ENCODE measurements around the gene MACIR.
A peak's percentile ranks its signal among the peaks of the same experiment; 100 is the strongest.
"Not testable (repeated sequence)": the region's sequence is repeated elsewhere in the genome, so short reads cannot be mapped to it uniquely, and the experiment has no call there.

Gene MACIR, protein sequence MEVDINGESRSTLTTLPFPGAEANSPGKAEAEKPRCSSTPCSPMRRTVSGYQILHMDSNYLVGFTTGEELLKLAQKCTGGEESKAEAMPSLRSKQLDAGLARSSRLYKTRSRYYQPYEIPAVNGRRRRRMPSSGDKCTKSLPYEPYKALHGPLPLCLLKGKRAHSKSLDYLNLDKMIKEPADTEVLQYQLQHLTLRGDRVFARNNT

DNA sequence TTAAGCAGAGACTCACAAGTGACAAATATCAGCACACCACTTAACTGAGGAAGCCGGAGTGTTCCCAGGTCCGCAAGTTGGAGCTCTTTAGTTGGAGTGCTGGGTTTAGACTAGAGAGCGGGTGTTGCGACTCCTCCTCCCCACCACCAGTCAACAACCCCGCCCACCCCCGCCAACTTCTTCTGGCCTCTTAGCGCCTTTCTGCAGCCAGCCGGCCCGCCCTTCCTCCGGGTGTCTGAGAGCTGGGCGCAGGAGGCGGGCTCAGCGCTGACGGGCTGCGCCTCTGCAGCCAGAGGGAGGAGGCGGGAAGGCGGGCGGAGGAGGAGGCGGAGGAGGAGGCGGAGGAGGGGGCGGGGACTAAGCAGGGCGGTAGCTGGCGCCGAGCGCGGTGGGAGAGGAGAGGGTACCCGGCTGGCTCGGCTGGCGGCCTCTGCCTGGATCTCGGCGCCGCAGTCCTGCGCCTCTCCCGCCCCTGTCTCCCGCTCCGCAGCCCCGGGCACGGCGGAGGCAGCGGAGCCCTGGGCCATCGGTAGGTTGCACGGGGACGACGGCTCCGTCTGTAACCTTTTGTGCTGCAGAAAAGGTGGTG, at the start of gene MACIR:
Gene MACIR (plus strand): TSS at position 396 of the 589 bp plus-strand sequence. CDS start 17,157 bp downstream, outside the sequence.
- intact Hi-C loops (cut with DNase I): loop anchor here (2.0 to 10.0 kb wide), 2 partner anchors 32 to 144 kb away; no protein-coding TSS in a partner anchor
- DNase-seq: peak; percentile 86 to 98 (median 92)

GRCh38 chr5:103209065-103209464, 49.5 kb upstream of the MACIR start:
- no peak for DNase-seq
- intact Hi-C loops (cut with DNase I): no loop called here

GRCh38 chr5:103210952-103211351, 47.6 kb upstream of the MACIR start:
- intact Hi-C loops (cut with DNase I): no loop called here
- no peak for DNase-seq

GRCh38 chr5:103211576-103212561, 46.7 kb upstream of the MACIR start:
- intact Hi-C loops (cut with DNase I): no loop called here
- DNase-seq: no peak

DNA sequence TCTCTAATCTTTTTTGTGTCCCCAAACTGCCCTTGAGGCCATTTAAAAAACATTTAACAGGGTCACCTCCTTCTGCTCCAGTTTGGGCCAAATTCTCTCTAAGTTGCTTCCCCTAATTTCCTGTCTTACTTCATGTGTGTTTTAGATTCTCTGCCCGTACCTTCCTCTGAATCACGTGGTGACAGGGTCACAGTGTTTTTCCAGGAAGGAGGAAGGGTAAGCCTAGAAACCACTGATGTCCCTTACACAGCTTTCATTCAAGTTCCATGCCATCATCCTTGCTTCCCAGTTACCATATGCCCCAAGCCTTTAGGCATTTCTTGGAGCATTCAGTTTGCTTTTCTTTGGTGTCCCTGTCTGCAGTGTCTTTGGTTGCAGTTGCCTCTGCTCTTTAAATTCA, 42.4 kb upstream of the MACIR start:
- DNase-seq: no peak
- intact Hi-C loops (cut with DNase I): no loop called here

DNA sequence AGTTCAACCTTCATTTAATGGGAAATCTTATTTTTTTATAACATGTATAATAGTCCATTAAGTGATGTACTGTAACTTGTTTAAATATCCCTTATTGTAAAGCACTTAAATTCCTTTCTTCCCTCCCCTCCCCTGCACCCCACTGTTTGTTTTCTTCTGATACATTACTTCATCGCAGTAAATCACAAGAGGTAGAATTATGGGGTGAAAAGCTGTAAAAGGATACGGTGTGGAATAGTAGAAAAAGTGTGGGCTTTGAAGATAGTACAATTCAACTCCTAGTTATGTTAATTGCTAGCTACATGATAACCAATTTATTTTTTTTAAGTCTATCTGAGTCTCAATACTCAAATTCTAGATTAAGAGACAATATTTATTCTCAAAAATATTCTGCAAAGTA, 41.9 kb upstream of the MACIR start:
- no peak for DNase-seq
- intact Hi-C loops (cut with DNase I): no loop called here

DNA sequence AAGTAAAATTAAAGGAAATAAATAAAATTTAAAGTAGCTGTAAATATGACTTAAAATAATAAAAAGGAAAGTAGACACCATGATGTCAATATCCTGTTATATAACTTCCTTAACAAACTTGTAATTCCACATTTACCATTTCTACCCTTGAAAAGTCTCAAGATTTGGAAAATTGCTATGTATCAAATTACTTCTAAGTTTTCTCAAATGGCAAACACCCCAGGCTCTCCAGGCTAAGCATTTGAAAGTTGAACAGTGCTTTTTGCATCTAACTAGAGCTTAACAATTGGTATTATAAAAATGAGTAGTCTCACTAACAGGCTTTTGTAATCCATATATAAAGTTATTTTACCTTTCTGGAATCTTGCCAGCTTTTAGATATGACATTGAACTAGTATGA, 41.5 kb upstream of the MACIR start:
- no peak for DNase-seq
- intact Hi-C loops (cut with DNase I): no loop called here

- DNase-seq: no peak
- intact Hi-C loops (cut with DNase I): no loop called here
Measured at GRCh38 chr5:103218164-103218563, 40.4 kb upstream of the MACIR start.

DNA sequence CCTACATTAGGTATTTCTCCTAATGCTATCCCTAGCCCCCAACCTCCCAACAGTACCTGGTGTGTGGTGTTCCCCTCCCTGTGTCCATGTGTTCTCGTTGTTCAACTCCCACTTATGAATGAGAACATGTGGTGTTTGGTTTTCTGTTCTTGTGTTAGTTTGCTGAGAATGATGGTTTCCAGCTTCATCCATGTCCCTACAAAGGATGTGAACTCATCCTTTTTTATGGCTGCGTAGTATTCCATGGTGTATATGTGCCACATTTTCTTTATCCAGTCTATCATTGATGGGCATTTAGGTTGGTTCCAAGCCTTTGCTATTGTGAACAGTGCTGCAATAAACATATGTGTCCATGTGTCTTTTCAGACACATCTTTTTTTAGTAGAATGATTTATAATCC, 39.5 kb upstream of the MACIR start:
- intact Hi-C loops (cut with DNase I); DNase-seq: not testable (repeated sequence)

- intact Hi-C loops (cut with DNase I): no loop called here
- DNase-seq: peak in 1 of 10 donors; percentile 73
Measured at GRCh38 chr5:103223031-103223955, 35.3 kb upstream of the MACIR start.

- peak in 4 of 10 donors; percentile 7 to 76 (median 10) for DNase-seq
- intact Hi-C loops (cut with DNase I): no loop called here
Measured at GRCh38 chr5:103224118-103224893, 34.3 kb upstream of the MACIR start.

- no peak for DNase-seq
- intact Hi-C loops (cut with DNase I): no loop called here
Measured at GRCh38 chr5:103224894-103225246, 33.7 kb upstream of the MACIR start.

DNA sequence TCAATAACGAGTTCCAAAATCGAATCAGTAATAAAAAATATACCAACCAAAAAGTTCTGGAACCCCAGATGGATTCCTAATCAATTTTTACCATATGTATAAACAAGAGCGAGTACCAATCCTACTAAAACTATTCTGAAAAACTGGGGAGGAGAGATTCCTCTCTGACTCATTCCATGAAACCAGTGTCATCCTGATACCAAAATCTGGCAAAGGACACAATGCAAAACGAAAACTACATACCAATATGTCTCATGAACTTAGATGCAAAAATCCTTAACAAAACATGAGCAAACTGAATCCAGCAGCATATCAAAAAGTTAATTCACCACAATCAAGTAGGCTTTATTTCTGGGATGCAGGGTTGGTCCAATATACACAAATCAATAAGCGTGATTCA, 30.5 kb upstream of the MACIR start:
- intact Hi-C loops (cut with DNase I): no loop called here

DNA sequence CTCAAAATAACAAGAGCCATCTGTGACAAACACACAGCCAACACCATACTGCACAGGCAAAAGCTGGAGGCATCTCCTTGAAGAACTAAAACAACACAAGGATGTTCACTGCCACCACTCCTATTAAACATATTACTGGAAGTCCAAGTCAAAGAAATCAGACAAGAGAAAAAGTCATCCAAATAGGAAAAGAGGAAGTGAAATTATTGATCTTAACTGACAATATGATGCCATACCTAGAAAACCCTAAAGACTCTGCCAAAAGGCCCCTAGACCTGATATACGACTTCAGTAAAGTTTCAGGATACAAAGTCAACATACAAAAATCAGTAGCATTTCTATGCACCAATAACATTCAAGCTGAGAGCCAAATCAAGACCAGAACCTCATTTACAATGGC, 30.0 kb upstream of the MACIR start:
- intact Hi-C loops (cut with DNase I): no loop called here
- DNase-seq: no peak

More for the DNA sequence above, 30.5 kb upstream of the MACIR start:
- DNase-seq: no peak

DNA sequence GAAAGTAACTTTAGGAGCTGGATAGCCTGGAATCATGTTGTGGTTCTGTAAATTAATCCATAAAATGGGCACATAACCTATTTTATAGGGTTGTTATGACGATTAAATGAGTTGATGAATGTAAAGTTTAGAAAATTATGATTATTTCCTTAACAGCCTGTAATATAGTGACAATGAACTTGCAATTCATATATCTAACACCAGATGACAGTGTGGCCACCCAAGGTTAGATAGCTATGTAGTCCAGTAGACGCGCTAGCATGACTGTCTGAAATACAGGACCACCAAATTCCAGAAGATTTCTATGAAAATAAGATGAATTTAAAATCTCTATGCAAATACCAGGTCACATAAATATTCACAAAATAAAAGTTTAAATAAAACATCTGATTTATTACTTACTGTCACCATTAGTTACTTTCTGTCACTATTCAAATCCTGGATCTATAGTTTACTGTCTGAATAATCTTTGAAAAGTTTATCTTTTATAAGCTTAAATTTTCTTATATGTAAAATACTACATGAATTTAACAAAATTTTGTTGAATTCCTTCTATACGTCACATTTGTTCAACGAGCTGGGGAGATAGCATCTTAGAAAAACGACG, 26.1 kb upstream of the MACIR start:
- DNase-seq: peak in 1 of 10 donors; percentile 17
- intact Hi-C loops (cut with DNase I): loop anchor here (1.0 kb wide), 1 partner anchor 243 kb away; no protein-coding TSS in a partner anchor

DNA sequence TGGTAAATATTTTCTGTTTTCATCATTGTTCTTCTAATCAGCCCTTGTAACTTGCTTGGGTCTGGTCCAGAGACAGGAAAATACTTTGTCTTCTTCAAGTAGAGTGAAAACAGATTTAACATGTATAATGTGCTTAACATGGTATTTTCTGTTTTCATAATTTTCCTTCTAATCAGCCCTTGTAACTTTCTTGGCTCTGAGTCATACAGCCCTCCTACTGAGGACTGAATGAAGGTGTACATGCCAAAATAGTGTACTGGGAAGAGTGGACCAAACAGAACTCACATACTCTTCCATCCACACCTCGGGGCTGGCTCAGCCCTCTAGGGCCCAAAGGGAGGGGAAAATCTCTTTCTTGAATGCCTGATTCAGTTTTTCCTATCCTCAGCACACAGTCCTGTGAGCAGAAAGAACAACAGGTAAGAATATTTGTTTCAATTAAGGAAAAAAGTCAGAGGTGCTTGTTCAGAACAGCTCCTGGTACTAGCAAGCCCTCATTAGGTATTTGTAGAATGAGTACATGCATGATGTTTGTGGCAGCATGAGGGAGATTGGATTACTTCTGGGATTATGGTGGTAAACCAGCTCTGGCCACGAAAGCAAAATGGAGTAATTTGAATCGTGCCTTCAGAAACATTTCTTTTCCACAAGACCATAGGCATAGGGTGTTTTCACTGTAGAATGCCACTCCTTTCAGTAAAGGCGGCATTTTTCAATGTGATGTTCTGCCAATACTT, 24.2 kb upstream of the MACIR start:
- no peak for DNase-seq
- intact Hi-C loops (cut with DNase I): no loop called here

DNA sequence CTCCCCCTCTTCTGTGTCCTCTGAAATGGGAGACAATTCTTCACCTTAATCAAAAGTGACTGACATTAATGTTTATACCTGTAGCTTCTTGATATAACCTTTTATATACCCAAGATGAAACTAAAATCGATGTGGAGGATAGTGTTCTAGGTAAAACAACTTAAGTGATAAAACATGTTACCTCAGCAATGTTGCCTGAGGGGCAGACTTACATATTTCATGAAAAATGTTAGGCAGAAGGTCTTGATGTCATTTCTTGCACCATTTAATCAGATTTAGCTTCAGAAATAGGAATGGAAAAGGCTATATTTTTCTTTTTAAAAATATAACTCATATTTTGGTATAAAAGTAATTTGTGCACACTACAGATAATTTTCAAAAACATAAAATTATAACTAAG, 22.7 kb upstream of the MACIR start:
- no peak for DNase-seq
- intact Hi-C loops (cut with DNase I): no loop called here

DNA sequence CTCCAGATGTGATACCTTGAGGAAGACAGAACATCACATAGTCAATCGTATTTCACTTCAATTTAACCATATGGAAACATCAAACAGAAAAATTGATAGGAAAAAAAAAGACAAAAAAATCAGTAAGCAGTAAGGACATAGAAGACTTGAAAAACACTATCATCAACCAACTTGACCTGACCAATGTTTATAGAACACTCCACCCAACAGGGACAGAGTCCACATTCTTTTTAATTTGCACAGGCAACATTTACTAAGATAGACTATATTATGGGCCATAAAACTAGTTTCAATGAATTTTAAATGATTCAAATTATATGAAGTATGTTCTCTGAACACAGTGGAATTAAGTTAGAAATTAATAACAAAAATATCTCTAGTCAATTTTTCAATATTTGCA, 20.8 kb upstream of the MACIR start:
- intact Hi-C loops (cut with DNase I): no loop called here
- no peak for DNase-seq

All from posterior cingulate gyrus (tissue), 11 donors.